GM12878 (cell line): ENCODE data around the gene CES3. TPM values are rescaled to one million over a fixed set of nuclear protein-coding genes. Genes with fewer than 3 reads are reported as not detected.

Experiments
- ATAC-seq: fragments of 200-7000 bp; cut with Tn5 transposase; 3 replicates; pipeline ENCODE4 v1.9.1; 2020; ENCODE audit warnings: mild to moderate bottlenecking, moderate library complexity
- BruUV-seq: library from RNA; stranded (reverse); fragments of 400-500 nt; replicated peaks from 2 replicates; lab custom pipeline; 2021; lab: Mats Ljungman, UMichigan
- CTCF ChIA-PET: fragments of 300-600 bp; sonication (Branson Sonifier 250); formaldehyde crosslinking; extraction: SDS; loops from one replicate; lab custom pipeline; 2021; ENCODE audit warnings: inconsistent platforms; lab: Yijun Ruan, JAX
- POLR2A ChIA-PET: fragments of 350-600 bp; formaldehyde crosslinking; extraction: SDS; loops from one replicate; lab custom pipeline; 2021; ENCODE audit warnings: inconsistent platforms; lab: Charles Lee
- RAD21 ChIA-PET: fragments of 300-600 bp; sonication (Branson Sonifier 250); formaldehyde crosslinking; loops from one replicate; lab custom pipeline; 2023; ENCODE audit warnings: antibody characterized with exemption; ENCODE audit not compliant: unreplicated experiment; lab: Charles Lee
- SMC1A ChIA-PET: fragments of 300-600 bp; sonication (Branson Sonifier 250); formaldehyde crosslinking; loops from one replicate; lab custom pipeline; 2023; ENCODE audit not compliant: unreplicated experiment, uncharacterized antibody; lab: Charles Lee
- DNase-seq: peaks from one replicate; pipeline ENCODE4 v3.0.0-alpha.2; 2011; ENCODE audit warnings: low read depth, low spot score
- FAIRE-seq: peaks from 3 replicates; lab custom pipeline; 2011; peaks lifted over from hg19 to GRCh38; lab: Jason Lieb, UNC
- H2AFZ ChIP-seq: 2 replicates; pipeline ENCODE4 v1.6.0; 2011; ENCODE audit warnings: low read depth, low read length, control low read depth; ENCODE audit not compliant: control insufficient read depth
- H3K27ac ChIP-seq: 2 replicates; pipeline ENCODE4 v1.5.1; 2011; ENCODE audit warnings: control low read depth; ENCODE audit not compliant: control insufficient read depth, insufficient read depth
- H3K27me3 ChIP-seq, 2 experiments: replicated peaks in 1 of 2; 2 replicates each; pipeline versions ENCODE4 v1.6.0 to v1.6.1; 2011; ENCODE audit warnings: low read length in 1 of 2; ENCODE audit not compliant: control insufficient read depth in 2 of 2, insufficient read depth in 2 of 2
- H3K36me3 ChIP-seq, 2 experiments: 2 replicates each; pipeline ENCODE4 v1.5.1; 2011; ENCODE audit warnings: low read length in 1 of 2; ENCODE audit not compliant: control insufficient read depth in 2 of 2, insufficient read depth in 2 of 2
- H3K4me1 ChIP-seq: 2 replicates; pipeline ENCODE4 v1.6.1; 2011; ENCODE audit warnings: mild to moderate bottlenecking, low read length, moderate library complexity, mixed read lengths; ENCODE audit not compliant: control insufficient read depth, insufficient read depth
- H3K4me2 ChIP-seq: 2 replicates; pipeline ENCODE4 v1.6.0; 2011; ENCODE audit warnings: control low read depth; ENCODE audit not compliant: control insufficient read depth, insufficient read depth
- H3K4me3 ChIP-seq: fragments of 200-600 bp; sonication (generic); 2 replicates; pipeline ENCODE4 v1.5.1; 2016
- H3K79me2 ChIP-seq: 2 replicates; pipeline ENCODE4 v1.6.0; 2011; ENCODE audit warnings: low read length; ENCODE audit not compliant: control insufficient read depth, insufficient read depth
- H3K9ac ChIP-seq: 2 replicates; pipeline ENCODE4 v1.8.0; 2011; ENCODE audit warnings: low read length, control low read depth, mixed read lengths; ENCODE audit not compliant: control insufficient read depth, insufficient read depth
- H3K9me3 ChIP-seq: replicated peaks from 3 replicates; pipeline ENCODE4 v1.5.1; 2011; ENCODE audit warnings: mild to moderate bottlenecking, low read length; ENCODE audit not compliant: control insufficient read depth, insufficient read depth
- H4K20me1 ChIP-seq: 2 replicates; pipeline ENCODE4 v1.6.0; 2011; ENCODE audit not compliant: control insufficient read depth, insufficient read depth
- BCL11A ChIP-seq: IDR thresholded peaks from 2 replicates; pipeline ENCODE4 v1.6.1; 2011; ENCODE audit warnings: low read depth, low read length
- FOXK2 ChIP-seq: fragments of 450-650 bp; IDR thresholded peaks from 2 replicates; pipeline ENCODE4 v1.6.1; 2017; ENCODE audit warnings: mild to moderate bottlenecking, moderate library complexity
- FOXM1 ChIP-seq: IDR thresholded peaks from 2 replicates; pipeline ENCODE4 v1.6.1; 2012; ENCODE audit warnings: low read depth, mild to moderate bottlenecking, inconsistent platforms, low read length, moderate library complexity
- KAT2A ChIP-seq: conservative IDR thresholded peaks from 2 replicates; pipeline ENCODE4 v1.6.1; 2011; ENCODE audit warnings: low read depth, low read length; ENCODE audit not compliant: control insufficient read depth
- NFYB ChIP-seq: IDR thresholded peaks from 2 replicates; pipeline ENCODE4 v1.6.1; 2011; ENCODE audit warnings: low read depth, mild to moderate bottlenecking, low read length, improper control_type of control experiment, moderate library complexity; ENCODE audit not compliant: insufficient read depth
- NRF1 ChIP-seq: conservative IDR thresholded peaks from 2 replicates; pipeline ENCODE4 v1.6.1; 2011; ENCODE audit warnings: mild to moderate bottlenecking, low read depth, low read length, improper control_type of control experiment
- POLR2A ChIP-seq: IDR thresholded peaks from 2 replicates; pipeline ENCODE4 v1.6.1; 2011; ENCODE audit warnings: low read depth, mild to moderate bottlenecking, low read length
- POLR2AphosphoS5 ChIP-seq: IDR thresholded peaks from 2 replicates; pipeline ENCODE4 v1.6.1; 2011; ENCODE audit warnings: mild to moderate bottlenecking, low read length, inconsistent platforms
- RBBP5 ChIP-seq: fragments of 200-600 bp; sonication (generic); conservative IDR thresholded peaks from 2 replicates; pipeline ENCODE4 v1.6.1; 2016
- SPI1 ChIP-seq: IDR thresholded peaks from 2 replicates; pipeline ENCODE4 v1.6.1; 2011; ENCODE audit warnings: low read depth, mild to moderate bottlenecking, low read length, moderate library complexity, borderline replicate concordance; ENCODE audit not compliant: insufficient read depth
- WRNIP1 ChIP-seq: IDR thresholded peaks from 2 replicates; pipeline ENCODE4 v1.6.1; 2011; ENCODE audit warnings: low read depth, low read length, improper control_type of control experiment, borderline replicate concordance
- ZBED1 ChIP-seq: IDR thresholded peaks from 2 replicates; pipeline ENCODE4 v1.6.1; 2016; ENCODE audit warnings: borderline replicate concordance
- ZBTB11 ChIP-seq: fragments of 450-650 bp; formaldehyde crosslinking; IDR thresholded peaks from 2 replicates; pipeline ENCODE4 v1.5.0; 2022; ENCODE audit warnings: mild to moderate bottlenecking, missing genetic modification characterization
- ZBTB33 ChIP-seq: fragments of 450-650 bp; IDR thresholded peaks from 2 replicates; pipeline ENCODE4 v1.6.1; 2017; ENCODE audit warnings: mild to moderate bottlenecking
- ZNF687 ChIP-seq: fragments of 450-650 bp; IDR thresholded peaks from 2 replicates; pipeline ENCODE4 v1.6.1; 2017; ENCODE audit warnings: mild to moderate bottlenecking, moderate library complexity
- WGBS: methylation state at CpG from one replicate; pipeline ENCODE4 v1.1.6; 2016; ENCODE audit warnings: low lambda C conversion rate; ENCODE audit not compliant: insufficient replicate concordance, insufficient coverage; ENCODE audit errors: missing lambda C conversion rate; 5-methylcytosine and 5-hydroxymethylcytosine counted together
- in situ Hi-C: fragments of 300-500 bp; cut with MboI; formaldehyde crosslinking; loops from 9 replicates; pipeline ENCODE4 v1.14.3; 2018; ENCODE audit warnings: mixed read lengths
- intact Hi-C: fragments of 100-400 bp; cut with micrococcal nuclease; formaldehyde crosslinking; loops from one replicate; pipeline ENCODE4 v1.14.2; 2022; ENCODE audit not compliant: unreplicated experiment
- polyA plus RNA-seq, 11 experiments: library from polyadenylated mRNA; depleted of rRNA in 4 of 11; unstranded in 6 of 11; stranded (reverse) in 5 of 11; fragments of >200 nt; fragmentation: Nextera tagmentation in 4 of 11; fragmentation: Illumina TruSeq in 1 of 11; extraction: Ambion mirVana in 4 of 11; extraction: Trizol in 1 of 11; gene quantifications; 1 replicate in 1 of 11; 2 replicates in 10 of 11; pipeline versions ENCODE4 v1.2.1 to v1.2.3, GENCODE V29; 2011 to 2016; ENCODE audit warnings: inconsistent platforms in 2 of 11, missing spikeins in 2 of 11, low read depth in 1 of 11
- total RNA-seq, 4 experiments: library from RNA; depleted of rRNA in 3 of 4; stranded (reverse); fragments of >200 nt in 3 of 4; fragmentation: Illumina TruSeq in 1 of 4; extraction: Trizol in 1 of 4; gene quantifications; 2 replicates each; pipeline versions ENCODE4 v1.2.1 to v1.2.3, GENCODE V29; 2013 to 2021

Gene CES3
- total and polyA plus RNA-seq, 10 of the 15 experiments (the other 5 are each of a cell fraction or from before 2014, with no cell fraction given) = 0.09 to 3.1 (median 0.76) TPM

- TF ChIP-seq RBBP5 (no peak), BCL11A (no peak), SPI1 (no peak), WRNIP1 (no peak), KAT2A (no peak), ZBTB33 (no peak), FOXK2 (no peak), NFYB (no peak), POLR2A (no peak)
- TF ChIP-seq, all 136 proteins: peak for 0
Observed at GRCh38 chr16:66996324-66996982, 35.4 kb downstream of the CES3 start (continued).

- Histone ChIP-seq H3K4me1 (no peaks in the 10 kb centered on the region; the same call in 1 of the 2 replicates), H3K27ac (no peak overlapping the region), H4K20me1 (no peaks in the 10 kb centered on the region), H3K79me2 (no peaks in the 10 kb centered on the region), H2AFZ (no peak overlapping the region), H3K9ac (no peak overlapping the region), H3K9me3 (no peaks in the 10 kb centered on the region), H3K27me3 (peaks cover 0 to 1% of the 10 kb centered on the region in 2 experiments; a peak in 2 of 4 replicates), H3K36me3 (no peaks in the 10 kb centered on the region), H3K4me2 (no peak overlapping the region), H3K4me3 (no peak overlapping the region)
- no peak for DNase-seq
- no peak for ATAC-seq
- RAD21 ChIA-PET = no interaction called here
- no peak for FAIRE-seq
- in situ Hi-C loops (loop anchor here (10.0 to 25.0 kb wide), 2 partner anchors 62 to 415 kb away; partner anchors contain the start of genes CES2, CIAO2B and ZDHHC1), intact Hi-C loops (no loop called here)
- no TSS peak for BruUV-seq
- SMC1A ChIA-PET = no interaction called here
- POLR2A ChIA-PET = no interaction called here
- CTCF ChIA-PET = interaction anchor here (0.6 to 1.1 kb wide), 3 partner anchors 20 to 86 kb away, joined by 3 to 4 read pairs (median 4); no protein-coding TSS in a partner anchor
- 35% methylated on average over 3 of the region's 3 CpGs for WGBS
- TF ChIP-seq NRF1 (no peak), ZNF687 (no peak), POLR2AphosphoS5 (no peak), ZBTB11 (CRISPR knock-in tag) (no peak), FOXM1 (no peak), RBBP5 (no peak), ZBED1 (no peak)
Observed at GRCh38 chr16:66996983-66997358, 35.9 kb downstream of the CES3 start.
